Endothelial cell of umbilical vein (primary cell): ENCODE data around the gene POFUT2. TPM values are rescaled to one million over a fixed set of nuclear protein-coding genes. Genes with fewer than 3 reads are reported as not detected.

Experiments
- BruUV-seq: library from RNA; stranded (reverse); fragments of 400-500 nt; replicated peaks from 2 replicates; lab custom pipeline; 2021; lab: Mats Ljungman, UMichigan
- CTCF ChIA-PET: fragments of 300-600, 350-600 bp; sonication (Branson Sonifier 250); formaldehyde crosslinking; loops from one replicate; lab custom pipeline; 2021; ENCODE audit warnings: antibody characterized with exemption, inconsistent platforms; lab: Charles Lee
- POLR2A ChIA-PET: fragments of 300-600, 350-600 bp; sonication (Branson Sonifier 250); formaldehyde crosslinking; loops from one replicate; lab custom pipeline; 2021; ENCODE audit warnings: antibody characterized with exemption, inconsistent platforms; lab: Charles Lee
- DNase-seq: peaks from one replicate; pipeline ENCODE4 v3.0.0-alpha.2; 2011; ENCODE audit warnings: low read depth, low spot score
- FAIRE-seq: peaks from 2 replicates; lab custom pipeline; 2011; peaks lifted over from hg19 to GRCh38; lab: Jason Lieb, UNC
- H2AFZ ChIP-seq: 2 replicates; pipeline ENCODE4 v1.6.0; 2012; ENCODE audit warnings: low read depth, low read length, control low read depth, inconsistent platforms
- H3K27ac ChIP-seq: 2 replicates; pipeline ENCODE4 v1.5.1; 2011; ENCODE audit warnings: low read depth, mild to moderate bottlenecking, control low read depth, low read length, moderate library complexity; ENCODE audit not compliant: insufficient read depth
- H3K27me3 ChIP-seq, 2 experiments: 2 replicates each; pipeline versions ENCODE4 v1.6.0 to v1.6.1; 2011; ENCODE audit warnings: low read length in 2 of 2, mixed read lengths in 1 of 2; ENCODE audit not compliant: control insufficient read depth in 2 of 2, insufficient read depth in 2 of 2
- H3K36me3 ChIP-seq, 2 experiments: 2 replicates in 1 of 2; 3 replicates in 1 of 2; pipeline ENCODE4 v1.5.1; 2011; ENCODE audit warnings: low read length in 2 of 2, mild to moderate bottlenecking in 1 of 2, moderate library complexity in 1 of 2; ENCODE audit not compliant: control insufficient read depth in 2 of 2, insufficient read depth in 2 of 2; ENCODE audit errors: extremely low read depth in 1 of 2
- H3K4me1 ChIP-seq: 3 replicates; pipeline ENCODE4 v1.5.1; 2011; ENCODE audit warnings: mild to moderate bottlenecking, low read length; ENCODE audit not compliant: control insufficient read depth, insufficient read depth; ENCODE audit errors: extremely low read depth
- H3K4me2 ChIP-seq: 2 replicates; pipeline ENCODE4 v1.6.1; 2011; ENCODE audit warnings: low read length, control low read depth, mixed read lengths; ENCODE audit not compliant: insufficient read depth
- H3K4me3 ChIP-seq, 3 experiments: fragments of 200-600 bp in 1 of 3; sonication (generic), shearing (Covaris generic) in 1 of 3; replicated peaks in 1 of 3; 2 replicates each; pipeline ENCODE4 v1.5.1; 2011 to 2016; ENCODE audit warnings: control low read depth in 3 of 3, low read length in 3 of 3, mild to moderate bottlenecking in 2 of 3, inconsistent platforms in 1 of 3, low read depth in 1 of 3, moderate library complexity in 1 of 3; ENCODE audit not compliant: insufficient read depth in 1 of 3
- H3K79me2 ChIP-seq: 2 replicates; pipeline ENCODE4 v1.6.0; 2012; ENCODE audit warnings: low read length, inconsistent platforms; ENCODE audit not compliant: control insufficient read depth, insufficient read depth
- H3K9ac ChIP-seq: replicated peaks from 2 replicates; pipeline ENCODE3; 2011; ENCODE audit warnings: low read length, control low read depth; ENCODE audit not compliant: insufficient read depth; ENCODE audit errors: extremely low read depth
- H3K9me1 ChIP-seq: replicated peaks from 3 replicates; pipeline ENCODE4 v1.6.0; 2011; ENCODE audit warnings: mild to moderate bottlenecking, low read length; ENCODE audit not compliant: control insufficient read depth, insufficient read depth; ENCODE audit errors: extremely low read depth
- H3K9me3 ChIP-seq: replicated peaks from 2 replicates; pipeline ENCODE4 v1.5.1; 2012; ENCODE audit warnings: low read length, inconsistent platforms; ENCODE audit not compliant: control insufficient read depth, insufficient read depth
- H4K20me1 ChIP-seq: replicated peaks from 2 replicates; pipeline ENCODE3; 2011; ENCODE audit warnings: mild to moderate bottlenecking, low read length; ENCODE audit not compliant: control insufficient read depth, insufficient read depth; ENCODE audit errors: extremely low read depth
- EZH2 ChIP-seq: IDR thresholded peaks from 2 replicates; pipeline ENCODE4 v1.6.1; 2012; ENCODE audit warnings: borderline replicate concordance, low read depth, mild to moderate bottlenecking, moderate library complexity, low read length, inconsistent platforms; ENCODE audit not compliant: severe bottlenecking
- FOS ChIP-seq: IDR thresholded peaks from 2 replicates; pipeline ENCODE4 v1.6.1; 2011; ENCODE audit warnings: mild to moderate bottlenecking, low read length, moderate library complexity, borderline replicate concordance; ENCODE audit not compliant: insufficient read depth
- GATA2 ChIP-seq: IDR thresholded peaks from 2 replicates; pipeline ENCODE4 v1.7.0; 2011; ENCODE audit warnings: low read depth, mild to moderate bottlenecking, moderate library complexity, mixed read lengths, low read length; ENCODE audit not compliant: insufficient read length, insufficient read depth
- JUN ChIP-seq: IDR thresholded peaks from 2 replicates; pipeline ENCODE4 v1.6.1; 2011; ENCODE audit warnings: borderline replicate concordance, low read depth; ENCODE audit not compliant: insufficient read length, insufficient read depth
- MAX ChIP-seq: IDR thresholded peaks from 2 replicates; pipeline ENCODE4 v1.6.1; 2011; ENCODE audit not compliant: insufficient read depth, insufficient read length
- MYC ChIP-seq: IDR thresholded peaks from one replicate; pipeline ENCODE4 v1.6.1; 2011; ENCODE audit warnings: mild to moderate bottlenecking, low read depth, low read length
- POLR2A ChIP-seq: IDR thresholded peaks from 2 replicates; pipeline ENCODE4 v1.6.1; 2012; ENCODE audit warnings: low read depth, mild to moderate bottlenecking, control low read depth, low read length
- POLR2AphosphoS5 ChIP-seq: IDR thresholded peaks from 2 replicates; pipeline ENCODE4 v1.6.1; 2012; ENCODE audit warnings: low read depth, mild to moderate bottlenecking, control low read depth, low read length, moderate library complexity; ENCODE audit not compliant: insufficient read depth
- dilution Hi-C: fragments of 300-500 bp; cut with MboI; formaldehyde crosslinking; loops from one replicate; pipeline ENCODE4 v1.15.0; 2019; ENCODE audit warnings: low sequenced_read_pairs; ENCODE audit not compliant: extremely low pct_ligation_motif_present
- intact Hi-C: fragments of 100-400 bp; cut with micrococcal nuclease; formaldehyde crosslinking; loops from one replicate; pipeline ENCODE4 v1.10.0; 2022
- polyA plus RNA-seq, 4 experiments: library from polyadenylated mRNA; depleted of rRNA in 3 of 4; stranded (reverse) in 3 of 4; unstranded in 1 of 4; fragments of >200 nt; gene quantifications; 2 replicates each; pipeline versions ENCODE4 v1.2.1 to v1.2.3, GENCODE V29; 2011 to 2012; ENCODE audit warnings: missing spikeins in 1 of 4
- total RNA-seq: library from RNA; stranded (reverse); gene quantifications from 2 replicates; pipeline ENCODE4 v1.2.3, GENCODE V29; 2021
- TF ChIP-seq, protein P1 (sequence below), 2 donors: IDR thresholded peaks; 1 replicate in 1 of 2; 2 replicates in 1 of 2; pipeline ENCODE4 v1.5.1; 2011; ENCODE audit warnings: low read length in 2 of 2, mild to moderate bottlenecking in 2 of 2, moderate library complexity in 2 of 2, control low read depth in 1 of 2, inconsistent platforms in 1 of 2, low read depth in 1 of 2; ENCODE audit not compliant: insufficient read depth in 1 of 2; ENCODE audit errors: extremely low read depth in 1 of 2

The POFUT2 gene
- total and polyA plus RNA-seq, 2 donors (not counting 3 experiments of a cell fraction or from before 2014, with no cell fraction given): 30.7 to 47.5 TPM

- dilution Hi-C loops: no loop called here
- no TSS peak for BruUV-seq
- Histone ChIP-seq H3K27me3 (no peaks in the 10 kb centered on the region), H3K4me3 (no peak overlapping the region), H3K4me2 (no peak overlapping the region), H2AFZ (no peak overlapping the region), H3K79me2 (no peaks in the 10 kb centered on the region), H3K9me3 (no peaks in the 10 kb centered on the region), H3K9ac (no peak overlapping the region), H3K36me3 (peaks cover 5 to 37% of the 10 kb centered on the region in 2 experiments), H3K4me1 (no peaks in the 10 kb centered on the region), H4K20me1 (no peaks in the 10 kb centered on the region), H3K27ac (no peak overlapping the region), H3K9me1 (no peaks in the 10 kb centered on the region)
- no peak for DNase-seq
- TF ChIP-seq GATA2 (no peak), MAX (no peak), POLR2AphosphoS5 (no peak), JUN (no peak), POLR2A (no peak), EZH2 (no peak), FOS (no peak), MYC (no peak)
- TF ChIP-seq, protein P1, sequence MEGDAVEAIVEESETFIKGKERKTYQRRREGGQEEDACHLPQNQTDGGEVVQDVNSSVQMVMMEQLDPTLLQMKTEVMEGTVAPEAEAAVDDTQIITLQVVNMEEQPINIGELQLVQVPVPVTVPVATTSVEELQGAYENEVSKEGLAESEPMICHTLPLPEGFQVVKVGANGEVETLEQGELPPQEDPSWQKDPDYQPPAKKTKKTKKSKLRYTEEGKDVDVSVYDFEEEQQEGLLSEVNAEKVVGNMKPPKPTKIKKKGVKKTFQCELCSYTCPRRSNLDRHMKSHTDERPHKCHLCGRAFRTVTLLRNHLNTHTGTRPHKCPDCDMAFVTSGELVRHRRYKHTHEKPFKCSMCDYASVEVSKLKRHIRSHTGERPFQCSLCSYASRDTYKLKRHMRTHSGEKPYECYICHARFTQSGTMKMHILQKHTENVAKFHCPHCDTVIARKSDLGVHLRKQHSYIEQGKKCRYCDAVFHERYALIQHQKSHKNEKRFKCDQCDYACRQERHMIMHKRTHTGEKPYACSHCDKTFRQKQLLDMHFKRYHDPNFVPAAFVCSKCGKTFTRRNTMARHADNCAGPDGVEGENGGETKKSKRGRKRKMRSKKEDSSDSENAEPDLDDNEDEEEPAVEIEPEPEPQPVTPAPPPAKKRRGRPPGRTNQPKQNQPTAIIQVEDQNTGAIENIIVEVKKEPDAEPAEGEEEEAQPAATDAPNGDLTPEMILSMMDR (IDR thresholded peaks at IDR 0.05; ENCODE audit: extremely low read depth in 1 of 2, insufficient read depth in 1 of 2, low read depth in 1 of 2, low read length in 2 of 2): no peak
- FAIRE-seq: no peak
- ChIA-PET CTCF (interaction anchor here (1.6 to 2.3 kb wide), 2 partner anchors 123 to 127 kb away, joined by 3 to 12 read pairs; no protein-coding TSS in a partner anchor), POLR2A (no interaction called here)
- intact Hi-C loops: no loop called here
Measured at GRCh38 chr21:45263534-45263933, 24.2 kb downstream of the POFUT2 start.
